ENCODE measurements around the gene MYO1D.

DNA sequence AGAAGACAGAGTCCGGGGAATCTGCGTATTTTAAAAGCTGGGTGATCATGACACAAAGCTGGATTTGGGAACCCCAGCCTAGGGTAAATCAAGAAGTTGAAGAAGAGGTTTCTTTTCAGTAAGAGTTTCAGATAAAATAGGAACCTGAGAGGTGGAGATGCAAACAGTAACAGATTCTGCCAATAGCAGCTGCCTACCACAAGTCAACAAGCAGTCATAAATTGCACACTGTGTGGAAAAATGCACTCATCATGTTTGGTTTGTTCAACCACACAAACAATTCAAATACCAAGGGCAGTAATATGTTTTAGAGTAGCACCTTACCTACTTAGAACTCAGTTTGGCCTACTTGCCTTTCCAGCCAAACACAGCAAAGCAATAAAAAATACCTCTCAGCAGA lies 14.0 kb downstream of the MYO1D start:
- TF ChIP-seq ZNF384 (IDR thresholded peaks at IDR 0.05) (no peak), FOXK2 (IDR thresholded peaks at IDR 0.05) (no peak), L3MBTL2 (conservative IDR thresholded peaks at IDR 0.05) (no peak), TARDBP (IDR thresholded peaks at IDR 0.05) (no peak), SUZ12 (IDR thresholded peaks at IDR 0.05) (no peak), SP1 (IDR thresholded peaks at IDR 0.05) (no peak), FOXM1 (IDR thresholded peaks at IDR 0.05; ENCODE audit: borderline replicate concordance) (no peak)
- TF ChIP-seq, protein P1, sequence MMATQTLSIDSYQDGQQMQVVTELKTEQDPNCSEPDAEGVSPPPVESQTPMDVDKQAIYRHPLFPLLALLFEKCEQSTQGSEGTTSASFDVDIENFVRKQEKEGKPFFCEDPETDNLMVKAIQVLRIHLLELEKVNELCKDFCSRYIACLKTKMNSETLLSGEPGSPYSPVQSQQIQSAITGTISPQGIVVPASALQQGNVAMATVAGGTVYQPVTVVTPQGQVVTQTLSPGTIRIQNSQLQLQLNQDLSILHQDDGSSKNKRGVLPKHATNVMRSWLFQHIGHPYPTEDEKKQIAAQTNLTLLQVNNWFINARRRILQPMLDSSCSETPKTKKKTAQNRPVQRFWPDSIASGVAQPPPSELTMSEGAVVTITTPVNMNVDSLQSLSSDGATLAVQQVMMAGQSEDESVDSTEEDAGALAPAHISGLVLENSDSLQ (IDR thresholded peaks at IDR 0.05) = no peak
